HepG2 (cell line): Measurements from ENCODE around the gene RTN4.

Experiments used
- ATF6 ChIP-seq: sonication (generic); formaldehyde crosslinking; conservative IDR thresholded peaks from 2 replicates; pipeline ENCODE4 v1.4.0; 2020; ENCODE audit warnings: missing genetic modification reagents
- MXD1 ChIP-seq: sonication (generic); formaldehyde crosslinking; IDR thresholded peaks from 2 replicates; pipeline ENCODE4 v1.4.0; 2020; ENCODE audit warnings: mild to moderate bottlenecking, missing genetic modification reagents
- SRSF1 ChIP-seq: fragments of 200-400 bp; formaldehyde crosslinking; optimal IDR thresholded peaks from 2 replicates; pipeline ENCODE3; 2017; ENCODE audit warnings: mild to moderate bottlenecking, low read depth, low read length, moderate library complexity
- TAF1 ChIP-seq: sonication (generic); formaldehyde crosslinking; IDR thresholded peaks from 2 replicates; pipeline ENCODE4 v1.4.0; 2020; ENCODE audit warnings: missing genetic modification reagents
- ZNF576 ChIP-seq: sonication (generic); formaldehyde crosslinking; IDR thresholded peaks from 2 replicates; pipeline ENCODE4 v1.4.0; 2020; ENCODE audit warnings: mild to moderate bottlenecking, missing genetic modification reagents

GRCh38 chr2:54967269-54967668 is 83.0 kb downstream of the RTN4 start:
- TF ChIP-seq SRSF1 (no peak), ATF6 (CRISPR knock-in tag) (no peak), TAF1 (CRISPR knock-in tag) (no peak), MXD1 (CRISPR knock-in tag) (no peak), ZNF576 (no peak)
